GM19397 (cell line): ENCODE measurements around the gene CATSPERZ.
A peak's percentile ranks its signal among the peaks of the same experiment; 100 is the strongest.
"Not testable (repeated sequence)": the region's sequence is repeated elsewhere in the genome, so short reads cannot be mapped to it uniquely, and the experiment has no call there.

ENCODE experiments used
- ATAC-seq: cut with Tn5 transposase; IDR thresholded peaks from one replicate; pipeline ENCODE4 v1.9.1; 2021; ENCODE audit warnings: mild to moderate bottlenecking, moderate library complexity; ENCODE audit not compliant: unreplicated experiment

The CATSPERZ gene

GRCh38 chr11:64316672-64317324 is 16.6 kb downstream of the CATSPERZ start:
- peak; percentile 3 for ATAC-seq

GRCh38 chr11:64317325-64317960 is 17.3 kb downstream of the CATSPERZ start, which contains the start of gene TRMT112:
Gene TRMT112 (minus strand): TSS chr11:64317559. CDS start chr11:64317526, 33 bp downstream.
- peak; percentile 63 for ATAC-seq

- ATAC-seq = peak; percentile 80
Observed at GRCh38 chr11:64317961-64318765, 18.0 kb downstream of the CATSPERZ start, which contains the start of gene PRDX5. Gene PRDX5 (plus strand): TSS chr11:64318121. CDS start chr11:64318216, 95 bp downstream.

- no peak for ATAC-seq
Observed at GRCh38 chr11:64318766-64319761, 18.9 kb downstream of the CATSPERZ start.

DNA sequence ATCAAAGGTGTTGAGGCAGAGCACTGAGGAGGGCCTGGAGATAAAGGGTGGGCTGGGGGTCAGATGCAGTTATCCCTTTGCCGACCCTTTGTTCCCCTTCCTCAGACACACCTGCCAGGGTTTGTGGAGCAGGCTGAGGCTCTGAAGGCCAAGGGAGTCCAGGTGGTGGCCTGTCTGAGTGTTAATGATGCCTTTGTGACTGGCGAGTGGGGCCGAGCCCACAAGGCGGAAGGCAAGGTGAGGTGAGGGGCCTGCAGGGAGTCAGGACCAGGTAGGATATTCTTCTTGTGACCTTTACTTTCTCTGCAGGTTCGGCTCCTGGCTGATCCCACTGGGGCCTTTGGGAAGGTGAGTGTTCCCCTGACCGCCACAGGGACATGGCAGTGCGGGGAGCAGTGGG is 20.4 kb downstream of the CATSPERZ start:
- no peak for ATAC-seq

GRCh38 chr11:64321026-64321425 is 20.9 kb downstream of the CATSPERZ start:
- no peak for ATAC-seq

DNA sequence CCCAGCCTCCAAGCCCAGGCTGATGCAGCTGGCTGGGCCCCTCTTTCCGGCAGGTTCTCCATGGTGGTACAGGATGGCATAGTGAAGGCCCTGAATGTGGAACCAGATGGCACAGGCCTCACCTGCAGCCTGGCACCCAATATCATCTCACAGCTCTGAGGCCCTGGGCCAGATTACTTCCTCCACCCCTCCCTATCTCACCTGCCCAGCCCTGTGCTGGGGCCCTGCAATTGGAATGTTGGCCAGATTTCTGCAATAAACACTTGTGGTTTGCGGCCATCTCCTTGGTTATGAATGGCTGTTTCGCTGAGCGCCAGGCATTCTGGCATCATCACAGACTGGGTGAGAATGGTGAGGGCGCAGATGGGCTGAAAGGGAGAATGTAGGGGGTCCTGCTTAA is 21.4 kb downstream of the CATSPERZ start:
- no peak for ATAC-seq

GRCh38 chr11:64322925-64323260 is 22.7 kb downstream of the CATSPERZ start:
- no peak for ATAC-seq

DNA sequence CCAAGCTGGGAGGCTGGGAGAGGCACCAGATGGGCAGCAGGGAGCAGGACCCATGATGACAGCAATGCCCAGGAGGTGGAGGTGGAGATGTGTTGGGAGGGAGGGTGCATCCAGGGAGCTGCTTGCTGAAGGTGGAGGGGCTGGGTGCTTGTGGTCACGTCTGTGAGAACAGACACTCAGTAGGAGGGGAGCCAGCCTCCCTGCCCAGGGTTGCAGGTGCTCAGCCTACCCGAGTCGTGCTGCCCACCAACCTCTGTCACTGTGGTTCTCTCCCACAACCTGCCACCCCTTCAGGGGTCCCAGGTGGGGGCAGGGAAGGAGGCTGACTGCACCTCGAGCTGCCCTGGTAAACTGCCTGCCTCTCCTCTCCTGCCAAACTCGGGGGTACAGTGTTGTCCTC is 23.2 kb downstream of the CATSPERZ start:
- ATAC-seq = no peak

DNA sequence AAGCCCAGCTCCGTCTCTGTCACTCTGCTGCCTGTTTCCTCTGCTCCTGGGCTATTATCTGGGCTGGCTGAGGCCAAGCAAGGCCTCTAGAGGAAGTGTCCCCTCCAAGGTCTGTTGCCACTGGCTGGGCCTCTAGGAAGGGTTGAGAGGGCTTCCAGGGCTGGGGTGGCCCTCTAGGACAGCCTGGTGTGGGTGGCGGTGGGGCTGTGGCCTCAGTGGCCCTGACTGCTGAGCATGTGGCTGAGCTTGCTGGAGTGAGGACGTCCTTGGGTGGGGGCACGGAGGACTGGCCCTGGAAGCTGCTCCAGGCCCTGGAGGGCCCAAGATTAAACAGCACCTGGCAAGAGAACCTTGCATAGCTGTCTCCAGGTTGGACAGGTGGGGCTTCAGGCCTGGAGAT is 23.8 kb downstream of the CATSPERZ start:
- not testable (repeated sequence) for ATAC-seq

DNA sequence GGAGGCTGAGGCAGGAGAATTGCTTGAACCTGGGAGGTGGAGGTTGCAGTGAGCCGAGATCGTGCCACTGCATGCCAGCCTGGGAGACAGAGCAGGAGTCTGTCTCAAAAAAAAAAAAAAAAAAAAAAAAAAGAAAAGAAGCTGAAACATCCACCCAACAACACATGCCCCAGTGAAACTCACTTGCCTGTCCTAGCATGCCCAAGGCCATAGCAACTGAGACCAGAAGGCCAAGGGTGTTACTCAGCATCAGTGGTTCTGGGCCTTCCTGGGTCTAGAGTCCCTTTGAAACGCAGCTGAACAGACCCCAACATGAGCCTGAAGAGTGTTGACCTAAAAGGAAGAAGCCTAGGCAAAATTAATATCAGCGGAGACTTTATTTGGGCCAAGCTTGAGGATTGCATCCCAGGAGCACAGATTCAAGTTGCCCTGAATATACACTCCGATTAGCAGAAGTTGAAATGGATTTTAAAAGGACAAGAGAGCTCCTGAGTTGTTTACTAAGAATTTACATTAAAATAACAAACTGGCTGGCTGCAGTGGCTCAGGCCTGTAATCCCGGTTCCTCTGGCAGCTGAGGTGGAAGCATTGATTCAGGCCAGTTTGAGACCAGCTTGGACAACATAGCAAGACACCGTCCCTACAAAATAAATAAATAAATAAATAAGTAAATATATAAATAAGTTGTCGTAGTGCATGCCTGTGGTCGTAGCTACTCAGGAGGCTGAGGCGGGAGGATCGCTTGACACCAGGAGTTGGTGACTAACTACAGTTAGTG is 24.7 kb downstream of the CATSPERZ start:
- no peak for ATAC-seq

DNA sequence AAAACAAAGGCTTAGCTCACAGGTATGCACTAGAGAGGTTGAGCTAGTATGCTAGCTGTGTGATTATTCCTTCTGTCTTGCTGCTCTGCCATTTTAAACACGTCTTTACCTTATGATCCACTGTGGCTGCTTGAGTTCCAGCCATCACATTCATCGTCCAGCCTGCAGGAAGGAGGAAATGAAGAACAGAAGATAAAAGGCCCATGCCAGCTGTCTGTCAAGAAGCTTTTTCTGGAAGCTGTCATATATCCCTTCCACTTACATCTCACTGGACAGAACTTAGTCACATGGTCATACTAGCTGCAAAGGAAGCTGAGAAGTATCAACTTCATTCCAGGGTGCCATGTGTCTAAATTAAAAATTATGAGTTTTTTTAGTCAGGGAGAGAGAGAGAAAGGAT is 27.2 kb downstream of the CATSPERZ start:
- ATAC-seq = no peak

- no peak for ATAC-seq
Observed at GRCh38 chr11:64327993-64328392, 27.8 kb downstream of the CATSPERZ start.

- no peak for ATAC-seq
Observed at GRCh38 chr11:64330888-64331287, 30.7 kb downstream of the CATSPERZ start.

DNA sequence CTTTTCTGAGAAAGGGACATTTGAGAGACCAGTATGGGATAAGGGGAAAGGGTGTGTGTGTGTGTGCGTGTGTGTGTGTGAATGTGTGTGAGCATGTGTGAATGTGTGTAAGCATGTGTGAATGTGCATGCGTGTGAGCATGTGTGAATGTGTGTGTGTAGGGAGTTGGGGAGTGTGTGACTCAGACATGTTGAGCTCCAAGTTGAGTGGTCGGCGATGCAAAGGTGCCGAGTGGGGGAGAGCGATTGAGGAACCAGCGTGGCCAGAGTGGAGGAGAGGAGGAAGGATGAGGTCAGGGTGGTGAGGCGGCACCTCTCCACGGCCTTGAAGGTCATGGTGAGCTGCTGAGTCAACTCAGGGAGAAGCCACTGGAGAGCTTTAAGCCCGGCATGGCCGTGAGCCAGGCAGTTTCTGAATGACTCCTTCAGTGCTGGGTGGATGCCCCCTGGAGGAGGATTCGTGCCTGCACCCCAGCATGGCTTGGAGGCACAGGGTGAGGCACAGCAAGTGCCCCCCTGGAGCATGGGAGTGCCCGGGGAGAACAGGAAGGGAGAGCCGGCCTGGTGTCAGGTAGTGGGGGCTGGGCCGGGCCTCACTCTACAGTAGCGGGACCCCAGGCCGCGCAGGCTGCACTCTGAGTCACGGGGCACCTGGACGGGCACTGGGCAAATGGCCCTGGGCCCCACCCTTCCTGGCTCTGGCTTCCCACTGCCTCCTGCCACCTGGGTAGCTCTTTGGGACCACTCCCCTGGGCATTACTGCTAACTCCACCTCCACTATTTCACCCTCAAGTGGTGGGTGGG is 31.6 kb downstream of the CATSPERZ start:
- no peak for ATAC-seq

DNA sequence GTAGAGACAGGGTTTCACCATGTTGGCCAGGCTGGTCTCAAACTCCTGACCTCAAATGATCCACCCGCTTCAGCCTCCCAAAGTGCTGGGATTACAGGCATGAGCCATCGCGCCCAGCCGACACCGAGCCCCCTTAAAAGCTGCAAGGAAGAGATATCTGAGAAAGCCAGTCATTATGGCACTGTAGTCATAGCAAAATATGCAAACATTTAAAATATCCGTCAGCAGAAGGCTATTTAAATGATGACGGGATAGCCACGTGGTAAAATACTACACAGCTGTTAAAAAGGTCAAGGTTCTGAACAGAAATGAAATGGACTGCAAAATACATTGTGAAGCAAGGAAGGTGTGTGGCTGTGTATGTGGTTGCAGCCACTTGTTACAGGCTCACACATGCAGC is 33.4 kb downstream of the CATSPERZ start:
- no peak for ATAC-seq

DNA sequence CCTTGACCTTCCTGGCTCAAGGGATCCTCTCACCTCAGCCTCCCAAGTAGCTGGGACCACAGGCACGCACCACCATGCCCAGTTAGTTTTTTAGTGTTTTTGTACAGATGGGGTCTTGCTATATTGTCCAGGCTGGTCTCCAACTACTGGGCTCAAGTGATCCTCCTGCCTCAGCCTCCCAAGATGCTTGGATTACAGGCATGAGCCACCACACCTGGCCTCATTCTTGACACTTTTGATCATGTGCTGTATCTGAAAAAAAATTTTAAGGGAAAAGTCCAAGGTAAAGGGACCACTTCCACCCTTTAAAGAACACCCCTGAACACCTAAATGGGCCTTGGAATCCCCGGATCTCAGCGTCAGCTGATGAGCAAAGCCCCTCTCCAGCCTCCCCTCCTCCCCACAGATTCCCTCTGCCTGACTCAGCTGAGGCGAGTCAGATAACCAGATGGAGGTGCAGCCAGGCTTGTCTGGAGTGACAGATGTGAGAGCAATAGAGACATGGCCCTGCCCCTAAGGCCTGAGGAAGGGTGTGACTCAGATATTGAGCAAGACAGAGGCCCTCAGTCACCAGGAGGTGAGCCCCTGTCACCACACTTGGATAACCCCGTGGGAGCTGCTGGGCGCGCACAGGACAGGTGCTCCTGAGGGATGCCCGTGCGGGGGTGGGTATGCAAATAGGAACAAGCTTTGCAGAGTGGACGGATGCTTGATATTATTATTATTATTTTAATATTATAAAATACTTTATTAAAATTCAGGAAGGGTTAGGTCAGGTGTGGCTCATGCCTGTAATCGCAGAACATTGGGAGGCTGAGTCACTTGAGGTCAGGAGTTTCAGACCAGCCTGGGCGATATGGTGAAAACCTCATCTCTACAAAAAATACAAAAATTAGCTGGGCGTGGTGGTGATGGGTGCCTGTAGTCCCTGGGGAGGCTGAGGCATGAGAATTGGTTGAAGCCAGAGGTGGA is 34.9 kb downstream of the CATSPERZ start:
- peak; percentile 83 for ATAC-seq
